ENCODE measurements around the gene SH3D21.

- TF ChIP-seq, protein P1, sequence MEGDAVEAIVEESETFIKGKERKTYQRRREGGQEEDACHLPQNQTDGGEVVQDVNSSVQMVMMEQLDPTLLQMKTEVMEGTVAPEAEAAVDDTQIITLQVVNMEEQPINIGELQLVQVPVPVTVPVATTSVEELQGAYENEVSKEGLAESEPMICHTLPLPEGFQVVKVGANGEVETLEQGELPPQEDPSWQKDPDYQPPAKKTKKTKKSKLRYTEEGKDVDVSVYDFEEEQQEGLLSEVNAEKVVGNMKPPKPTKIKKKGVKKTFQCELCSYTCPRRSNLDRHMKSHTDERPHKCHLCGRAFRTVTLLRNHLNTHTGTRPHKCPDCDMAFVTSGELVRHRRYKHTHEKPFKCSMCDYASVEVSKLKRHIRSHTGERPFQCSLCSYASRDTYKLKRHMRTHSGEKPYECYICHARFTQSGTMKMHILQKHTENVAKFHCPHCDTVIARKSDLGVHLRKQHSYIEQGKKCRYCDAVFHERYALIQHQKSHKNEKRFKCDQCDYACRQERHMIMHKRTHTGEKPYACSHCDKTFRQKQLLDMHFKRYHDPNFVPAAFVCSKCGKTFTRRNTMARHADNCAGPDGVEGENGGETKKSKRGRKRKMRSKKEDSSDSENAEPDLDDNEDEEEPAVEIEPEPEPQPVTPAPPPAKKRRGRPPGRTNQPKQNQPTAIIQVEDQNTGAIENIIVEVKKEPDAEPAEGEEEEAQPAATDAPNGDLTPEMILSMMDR (IDR thresholded peaks at IDR 0.05; ENCODE audit: borderline replicate concordance, extremely low read depth, low read length, poor library complexity, severe bottlenecking) = no peak
- no peak for TF ChIP-seq EZH2 (IDR thresholded peaks at IDR 0.05; ENCODE audit: borderline replicate concordance, low read depth, low read length, severe bottlenecking)
Measured at GRCh38 chr1:36322041-36322785, 16.0 kb downstream of the SH3D21 start.
